Stimulated activated CD8-positive, alpha-beta memory T cell treated with anti-CD3 and anti-CD28 coated beads, Interleukin-2, amount 100 ng/mL, for 1 hour (primary cell): Measurements from ENCODE around the gene CDH1.
A peak's percentile ranks its signal among the peaks of the same experiment; 100 is the strongest.
"Not testable (repeated sequence)": the region's sequence is repeated elsewhere in the genome, so short reads cannot be mapped to it uniquely, and the experiment has no call there.

Source experiments
- DNase-seq, 2 donors: peaks; one replicate each; pipeline ENCODE4 v3.0.0-alpha.2; 2020; ENCODE audit warnings: low read depth in 2 of 2

Gene CDH1

DNA sequence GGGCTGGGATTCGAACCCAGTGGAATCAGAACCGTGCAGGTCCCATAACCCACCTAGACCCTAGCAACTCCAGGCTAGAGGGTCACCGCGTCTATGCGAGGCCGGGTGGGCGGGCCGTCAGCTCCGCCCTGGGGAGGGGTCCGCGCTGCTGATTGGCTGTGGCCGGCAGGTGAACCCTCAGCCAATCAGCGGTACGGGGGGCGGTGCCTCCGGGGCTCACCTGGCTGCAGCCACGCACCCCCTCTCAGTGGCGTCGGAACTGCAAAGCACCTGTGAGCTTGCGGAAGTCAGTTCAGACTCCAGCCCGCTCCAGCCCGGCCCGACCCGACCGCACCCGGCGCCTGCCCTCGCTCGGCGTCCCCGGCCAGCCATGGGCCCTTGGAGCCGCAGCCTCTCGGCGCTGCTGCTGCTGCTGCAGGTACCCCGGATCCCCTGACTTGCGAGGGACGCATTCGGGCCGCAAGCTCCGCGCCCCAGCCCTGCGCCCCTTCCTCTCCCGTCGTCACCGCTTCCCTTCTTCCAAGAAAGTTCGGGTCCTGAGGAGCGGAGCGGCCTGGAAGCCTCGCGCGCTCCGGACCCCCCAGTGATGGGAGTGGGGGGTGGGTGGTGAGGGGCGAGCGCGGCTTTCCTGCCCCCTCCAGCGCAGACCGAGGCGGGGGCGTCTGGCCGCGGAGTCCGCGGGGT lies at the start of gene CDH1:
Gene CDH1 (plus strand): TSS at position 247 of the 684 bp plus-strand sequence. CDS start 124 bp downstream, at position 371.
- no peak for DNase-seq

- DNase-seq = no peak
Observed at GRCh38 chr16:68689921-68690320, 47.2 kb upstream of the CDH1 start.

DNA sequence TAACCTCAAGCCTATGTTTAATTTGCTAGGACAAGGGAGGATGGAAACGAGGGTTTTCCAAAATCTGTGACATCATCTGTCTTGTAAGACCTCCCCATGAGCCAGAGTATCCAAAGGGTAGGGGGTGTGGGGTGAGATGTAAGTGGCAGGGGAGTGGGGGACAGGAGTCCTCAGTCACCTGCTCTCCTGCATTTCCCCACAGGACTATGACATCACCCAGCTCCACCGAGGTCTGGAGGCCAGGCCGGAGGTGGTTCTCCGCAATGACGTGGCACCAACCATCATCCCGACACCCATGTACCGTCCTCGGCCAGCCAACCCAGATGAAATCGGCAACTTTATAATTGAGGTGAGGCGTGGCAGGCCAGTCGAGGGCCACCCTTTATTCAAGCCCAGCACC lies 41.5 kb upstream of the CDH1 start:
- no peak for DNase-seq

DNA sequence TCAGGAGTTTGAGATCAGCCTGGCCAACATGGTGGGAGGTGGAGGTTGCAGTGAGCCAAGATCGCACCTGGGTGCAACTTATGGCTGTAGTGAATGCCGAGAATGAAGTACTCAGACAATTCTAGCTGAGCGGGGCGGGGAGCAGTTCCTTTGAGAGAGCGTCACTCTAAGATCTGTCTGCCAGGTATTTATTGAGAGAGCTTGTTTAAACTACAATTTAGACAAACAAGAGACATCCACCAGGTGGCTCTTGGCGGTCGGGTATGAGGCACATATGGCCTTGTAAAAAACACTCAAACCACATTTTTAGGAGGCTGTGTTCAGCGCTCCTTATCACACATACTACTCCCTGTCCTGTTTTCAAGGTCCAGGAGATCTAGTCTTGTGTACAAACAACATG lies 40.6 kb upstream of the CDH1 start:
- no peak for DNase-seq

- no peak for DNase-seq
Observed at GRCh38 chr16:68698091-68698490, 39.0 kb upstream of the CDH1 start.

- DNase-seq = no peak
Observed at GRCh38 chr16:68700120-68700519, 37.0 kb upstream of the CDH1 start.

DNA sequence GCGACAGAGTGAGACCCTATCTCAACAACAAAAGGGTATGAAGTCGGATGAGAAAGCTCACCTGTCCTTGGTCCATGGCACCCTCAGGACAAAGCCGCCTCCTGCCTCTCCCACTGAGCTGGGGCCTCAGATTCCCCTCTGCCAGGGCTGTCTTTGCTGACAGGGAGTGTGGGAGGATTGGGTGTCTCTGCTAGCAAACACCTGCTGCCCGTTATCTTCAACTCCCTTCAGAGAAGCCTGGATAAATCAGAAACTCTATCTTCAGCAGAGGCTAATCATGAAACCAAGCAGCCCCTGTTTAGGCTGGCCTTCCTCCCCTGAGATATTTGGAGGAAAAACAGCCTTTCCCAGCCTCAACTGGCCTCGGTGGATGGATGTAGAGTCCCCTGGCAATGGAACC lies 36.3 kb upstream of the CDH1 start:
- DNase-seq = no peak

GRCh38 chr16:68704232-68704867 lies 32.7 kb upstream of the CDH1 start:
- DNase-seq = peak in 1 of 2 donors; percentile 38

DNA sequence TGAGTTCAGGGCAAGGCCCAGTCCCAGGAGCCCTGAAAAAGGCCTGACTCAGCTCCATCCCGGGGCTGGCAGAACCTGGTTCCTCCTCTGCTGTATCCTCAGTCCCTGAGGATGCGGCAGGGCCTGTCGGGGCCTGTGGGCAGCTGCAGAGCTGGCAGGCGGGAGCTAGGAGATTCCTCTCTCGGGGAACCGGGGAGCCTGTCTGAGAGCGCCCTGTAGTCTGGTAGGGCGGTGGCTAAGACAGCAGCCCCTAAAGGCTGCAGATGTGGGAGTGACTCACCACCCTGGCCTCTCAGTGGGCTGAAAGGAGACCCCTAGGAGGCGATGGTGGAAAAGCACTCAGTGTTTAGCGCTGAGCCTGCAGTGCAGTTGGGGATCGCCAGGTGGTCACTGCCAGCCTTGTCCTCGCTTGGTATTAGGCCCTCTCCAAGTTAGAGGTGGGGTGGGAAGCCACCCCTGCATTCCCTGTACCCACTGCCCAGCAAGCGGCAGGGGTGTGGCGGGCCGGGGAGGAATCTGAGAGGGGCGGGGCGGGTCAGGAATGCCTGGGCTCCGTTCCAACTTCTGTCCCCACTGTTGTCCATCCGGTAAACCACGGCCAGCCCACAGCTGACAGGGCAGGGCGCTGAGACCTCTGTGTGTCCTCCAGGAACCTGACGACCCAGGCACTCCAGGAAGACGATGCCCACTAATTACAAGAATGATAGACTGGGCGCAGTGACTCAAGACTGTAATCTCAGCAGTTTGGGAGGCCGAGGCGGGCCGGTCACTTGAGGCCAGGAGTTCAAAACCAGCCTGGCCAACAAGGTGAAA lies 29.5 kb upstream of the CDH1 start:
- no peak for DNase-seq

DNA sequence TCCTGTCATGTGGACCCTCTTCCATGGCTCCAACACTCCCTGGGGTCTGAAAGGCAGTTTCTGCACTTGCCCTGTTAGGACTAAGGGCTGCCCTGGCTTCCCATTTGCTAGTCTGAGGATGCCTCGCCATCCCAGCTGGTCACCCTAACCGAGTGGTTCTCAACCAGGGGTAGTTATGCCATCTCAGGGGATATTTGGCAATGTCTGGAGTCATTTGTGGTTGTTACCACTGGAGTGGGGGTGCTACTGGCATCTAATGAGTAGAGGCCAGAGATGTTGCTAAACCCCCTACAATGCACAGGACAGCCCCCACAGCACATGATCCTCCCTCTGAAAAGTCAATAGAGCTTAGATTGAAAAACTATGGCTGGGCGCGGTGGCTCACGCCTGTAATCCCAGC lies 26.9 kb upstream of the CDH1 start:
- no peak for DNase-seq

DNA sequence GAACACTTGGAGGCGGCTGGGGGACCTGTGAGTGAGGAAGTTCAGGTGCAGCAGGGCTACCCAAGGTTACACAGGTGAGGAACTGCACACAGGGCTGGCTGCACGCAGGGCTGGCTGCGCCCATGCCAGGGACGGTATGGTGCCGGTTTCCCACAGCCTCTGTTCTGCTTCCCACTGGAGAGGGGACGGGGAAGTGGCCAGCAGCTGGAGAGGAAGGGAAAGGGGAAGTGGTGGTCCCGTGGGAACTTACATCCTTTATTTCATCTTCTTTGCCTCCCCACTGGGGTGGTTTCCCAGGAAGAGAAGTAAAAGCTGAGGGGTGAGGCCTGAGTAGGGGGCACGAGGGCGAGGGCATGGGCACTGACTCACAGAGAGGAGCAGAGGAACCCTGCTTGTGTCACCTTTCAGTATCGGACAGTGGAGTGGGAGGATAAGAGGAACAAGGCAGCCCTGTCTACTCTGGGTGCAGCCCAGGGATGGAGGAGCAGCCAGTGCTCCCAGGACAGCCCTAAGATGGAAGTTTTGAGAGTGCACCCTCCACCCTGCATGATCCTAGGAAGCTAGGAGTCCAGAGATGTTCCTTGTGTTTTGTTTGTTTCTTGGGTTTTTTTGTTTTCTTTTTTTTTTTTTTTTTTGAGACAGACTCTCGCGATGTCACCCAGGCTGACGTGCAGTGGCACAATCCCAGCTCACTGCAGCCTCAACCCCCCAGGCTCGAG lies 25.5 kb upstream of the CDH1 start:
- DNase-seq = no peak

- DNase-seq = no peak
Observed at GRCh38 chr16:68713361-68713760, 23.7 kb upstream of the CDH1 start.

- no peak for DNase-seq
Observed at GRCh38 chr16:68715471-68715870, 21.6 kb upstream of the CDH1 start.

DNA sequence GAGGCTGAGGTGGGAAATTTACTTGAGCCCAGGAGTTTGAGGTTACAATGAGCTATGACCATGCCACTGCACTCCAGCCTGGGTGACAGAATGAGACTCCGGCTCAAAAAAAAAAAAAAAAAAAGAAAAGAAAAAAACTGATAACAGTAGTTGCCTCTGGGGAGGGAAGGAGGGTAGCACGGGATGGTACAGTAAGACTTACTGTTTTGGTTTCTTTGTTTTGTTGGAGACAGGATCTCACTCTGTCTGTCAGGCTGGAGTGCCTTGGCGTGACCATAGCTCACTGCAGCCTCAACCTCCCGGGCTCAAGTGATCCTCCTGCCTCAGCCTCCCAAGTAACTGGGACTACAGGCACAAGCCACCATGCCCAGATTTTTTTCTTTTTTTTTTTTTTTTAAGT lies 20.6 kb upstream of the CDH1 start:
- not testable (repeated sequence) for DNase-seq

GRCh38 chr16:68717684-68718083 lies 19.4 kb upstream of the CDH1 start:
- no peak for DNase-seq

DNA sequence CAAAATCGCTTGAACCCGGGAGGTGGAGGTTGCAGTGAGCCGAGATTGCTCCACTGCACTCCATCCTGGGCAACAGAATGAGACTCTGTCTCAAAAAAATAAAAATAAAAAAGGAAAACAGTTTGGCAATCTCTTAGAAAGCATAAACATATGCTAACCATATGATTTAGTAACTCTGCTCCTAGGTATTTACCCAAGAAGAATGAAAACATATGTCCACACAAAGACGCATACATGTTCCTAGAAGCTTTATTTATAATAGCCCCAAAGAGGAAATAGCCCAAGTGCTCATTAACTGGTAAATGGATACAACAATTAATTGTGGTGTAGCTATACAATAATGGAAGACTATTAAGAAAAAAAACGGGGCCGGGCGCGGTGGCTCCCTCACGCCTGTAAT lies 18.5 kb upstream of the CDH1 start:
- DNase-seq = no peak

DNA sequence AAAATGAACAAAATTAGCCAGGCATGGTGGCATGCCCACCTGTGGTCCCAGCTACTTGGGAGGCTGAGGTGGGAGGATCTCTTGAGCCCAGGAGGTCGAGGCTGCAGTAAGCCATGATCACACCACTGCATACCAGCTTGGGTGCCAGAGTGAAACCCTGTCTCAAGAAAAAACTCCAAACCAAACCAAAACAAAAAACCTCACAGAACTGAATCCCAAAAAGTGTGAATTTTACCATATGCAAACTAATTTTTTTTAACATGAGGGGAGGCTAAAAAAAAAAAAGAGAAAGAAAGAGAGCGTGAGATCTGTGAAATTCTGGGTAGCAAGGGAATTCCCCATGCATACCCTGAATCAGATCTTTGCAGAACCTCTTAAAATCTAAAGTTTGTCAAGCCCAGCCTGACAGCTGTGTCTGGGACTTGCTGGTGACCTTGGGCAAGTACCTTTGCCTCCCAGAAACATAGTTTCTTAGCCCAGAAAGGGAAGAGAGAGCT lies 17.1 kb upstream of the CDH1 start:
- no peak for DNase-seq

- no peak for DNase-seq
Observed at GRCh38 chr16:68722119-68723024, 14.7 kb upstream of the CDH1 start.

DNA sequence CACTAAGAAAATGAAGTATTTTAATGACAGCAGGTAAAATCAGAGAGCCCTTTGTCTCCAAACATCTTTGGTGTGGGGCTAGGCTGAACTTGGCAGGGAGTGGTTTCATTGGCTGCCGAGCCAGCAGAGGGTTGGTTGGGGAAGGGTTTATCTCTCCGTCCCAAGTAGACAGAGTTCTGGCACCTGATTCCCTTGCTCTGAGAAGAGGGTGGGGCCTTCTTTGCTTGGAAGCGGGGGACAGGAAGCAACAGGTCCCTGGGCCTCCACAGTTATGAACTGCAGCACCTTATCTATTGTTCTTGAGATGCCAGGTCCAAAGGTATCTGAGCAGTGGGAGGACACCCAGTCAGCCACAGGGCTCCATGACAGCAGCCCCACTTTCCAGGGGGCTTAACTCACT lies 12.3 kb upstream of the CDH1 start:
- no peak for DNase-seq

DNA sequence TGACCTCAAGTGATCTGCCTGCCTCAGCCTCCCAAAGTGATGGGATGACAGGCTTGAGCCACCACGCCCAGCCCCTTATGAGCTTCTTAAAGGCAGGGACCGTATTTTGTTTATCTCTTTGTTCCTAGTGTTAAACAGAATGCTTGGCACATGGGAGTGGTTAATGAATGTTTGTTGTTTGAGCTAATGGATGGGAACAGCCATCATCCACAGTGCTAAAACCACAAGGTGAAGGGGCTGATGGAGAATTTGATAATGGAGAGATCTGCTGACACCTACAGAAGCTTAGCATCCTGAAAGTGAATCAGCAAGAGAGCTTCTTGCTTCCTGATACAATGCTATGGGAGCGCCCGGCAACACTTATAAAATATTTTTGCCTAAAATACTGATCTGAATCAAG lies 8.6 kb upstream of the CDH1 start:
- DNase-seq = no peak

- no peak for DNase-seq
Observed at GRCh38 chr16:68731637-68732036, 5.5 kb upstream of the CDH1 start.
